Fibroblast of pulmonary artery (primary cell): ENCODE results near the gene OLIG2.

Source experiments
- DNase-seq: peaks from one replicate; pipeline ENCODE4 v3.0.0-alpha.2; 2010; ENCODE audit warnings: low read depth
- H3K4me3 ChIP-seq: replicated peaks from 2 replicates; pipeline ENCODE4 v1.5.1; 2011; ENCODE audit warnings: low read depth, mild to moderate bottlenecking, control low read depth, low read length, moderate library complexity
- TF ChIP-seq, protein P1 (sequence below): IDR thresholded peaks from 2 replicates; pipeline ENCODE4 v1.5.1; 2011; ENCODE audit warnings: mild to moderate bottlenecking, control low read depth, low read length, inconsistent platforms; ENCODE audit errors: missing control alignments

Gene OLIG2

DNA sequence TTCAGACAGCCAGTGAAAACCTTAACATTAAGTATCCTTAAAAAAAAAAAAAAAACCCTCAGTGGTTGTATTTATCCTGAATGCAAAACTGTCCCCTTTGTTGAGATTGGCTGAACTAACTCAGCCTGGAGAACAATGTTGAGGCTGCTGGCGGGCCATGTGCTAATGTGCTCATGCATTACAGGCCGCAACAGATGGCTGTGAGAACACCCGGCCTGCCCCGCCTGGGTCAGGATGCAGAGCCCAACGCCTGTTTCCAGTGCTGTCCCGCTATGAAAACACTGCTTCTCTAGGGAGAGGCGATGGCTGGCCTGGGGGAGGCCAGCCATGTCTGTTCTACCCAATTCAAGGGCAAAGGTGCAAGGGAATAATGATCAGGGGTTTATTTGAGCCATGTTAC, 13.8 kb downstream of the OLIG2 start:
- DNase-seq, result no peak
- H3K4me3 ChIP-seq, result no peak overlapping the region
- TF ChIP-seq, protein P1, sequence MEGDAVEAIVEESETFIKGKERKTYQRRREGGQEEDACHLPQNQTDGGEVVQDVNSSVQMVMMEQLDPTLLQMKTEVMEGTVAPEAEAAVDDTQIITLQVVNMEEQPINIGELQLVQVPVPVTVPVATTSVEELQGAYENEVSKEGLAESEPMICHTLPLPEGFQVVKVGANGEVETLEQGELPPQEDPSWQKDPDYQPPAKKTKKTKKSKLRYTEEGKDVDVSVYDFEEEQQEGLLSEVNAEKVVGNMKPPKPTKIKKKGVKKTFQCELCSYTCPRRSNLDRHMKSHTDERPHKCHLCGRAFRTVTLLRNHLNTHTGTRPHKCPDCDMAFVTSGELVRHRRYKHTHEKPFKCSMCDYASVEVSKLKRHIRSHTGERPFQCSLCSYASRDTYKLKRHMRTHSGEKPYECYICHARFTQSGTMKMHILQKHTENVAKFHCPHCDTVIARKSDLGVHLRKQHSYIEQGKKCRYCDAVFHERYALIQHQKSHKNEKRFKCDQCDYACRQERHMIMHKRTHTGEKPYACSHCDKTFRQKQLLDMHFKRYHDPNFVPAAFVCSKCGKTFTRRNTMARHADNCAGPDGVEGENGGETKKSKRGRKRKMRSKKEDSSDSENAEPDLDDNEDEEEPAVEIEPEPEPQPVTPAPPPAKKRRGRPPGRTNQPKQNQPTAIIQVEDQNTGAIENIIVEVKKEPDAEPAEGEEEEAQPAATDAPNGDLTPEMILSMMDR, result no peak

DNA sequence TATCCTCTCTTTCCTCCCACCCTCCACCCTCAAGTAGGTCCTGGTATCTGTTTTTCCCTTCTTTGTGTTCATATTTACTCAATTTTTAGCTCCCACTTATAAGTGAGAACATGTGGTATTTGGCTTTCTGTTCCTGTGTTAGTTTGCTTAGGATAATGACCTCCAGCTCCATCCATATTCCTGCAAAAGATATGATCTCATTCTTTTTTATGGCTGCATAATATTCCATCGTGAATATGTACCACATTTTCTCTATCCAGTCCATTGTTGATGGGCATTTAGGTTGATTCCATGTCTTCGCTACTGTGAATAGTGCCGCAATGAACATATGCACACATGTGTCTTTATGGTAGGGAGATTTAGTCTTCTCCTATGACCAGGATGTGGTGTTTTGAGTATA, 14.5 kb downstream of the OLIG2 start:
- DNase-seq, result no peak
- TF ChIP-seq, protein P1, result no peak
- H3K4me3 ChIP-seq, result no peak overlapping the region

DNA sequence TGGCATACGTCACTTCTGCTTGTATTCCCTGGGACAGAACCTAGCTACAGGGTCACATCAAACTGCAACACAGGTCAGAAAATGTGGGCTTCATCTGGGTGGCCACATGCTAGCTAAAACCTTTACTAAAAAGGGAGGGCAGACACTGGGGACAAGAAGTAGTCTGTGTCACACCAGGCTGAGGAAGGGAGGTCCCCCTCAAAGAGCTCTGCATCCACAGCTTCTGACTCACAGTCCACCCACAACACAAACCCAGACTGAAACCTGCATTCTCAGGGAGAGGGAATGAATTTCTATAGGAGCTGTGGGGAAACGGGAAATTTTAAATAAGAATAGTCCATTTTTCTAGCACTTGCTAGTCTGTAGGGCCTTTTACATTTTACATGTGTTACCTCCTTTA, 16.2 kb downstream of the OLIG2 start:
- TF ChIP-seq, protein P1, result no peak
- no peak for DNase-seq
- H3K4me3 ChIP-seq, result no peak overlapping the region

DNA sequence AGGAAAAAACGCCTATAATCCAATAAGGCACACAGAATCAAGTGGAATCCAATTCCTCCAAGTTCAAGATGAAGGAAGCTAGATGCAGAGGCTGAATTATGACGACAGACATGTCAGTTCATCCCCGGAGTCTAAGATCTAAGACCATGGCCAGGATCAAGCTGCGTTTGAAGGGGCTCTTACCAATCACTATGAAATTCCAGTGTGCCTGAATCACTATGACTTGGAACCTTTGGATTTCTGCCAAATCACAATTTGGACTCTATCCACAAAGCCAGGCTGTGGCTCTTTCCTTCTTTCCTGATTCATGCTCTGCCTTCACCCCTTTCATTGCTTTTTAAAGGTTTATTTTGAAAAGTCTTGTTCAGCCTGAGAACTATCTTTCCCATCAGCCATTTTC, 17.1 kb downstream of the OLIG2 start:
- no peak overlapping the region for H3K4me3 ChIP-seq
- peak; percentile 90 for DNase-seq
- TF ChIP-seq, protein P1, result no peak

DNA sequence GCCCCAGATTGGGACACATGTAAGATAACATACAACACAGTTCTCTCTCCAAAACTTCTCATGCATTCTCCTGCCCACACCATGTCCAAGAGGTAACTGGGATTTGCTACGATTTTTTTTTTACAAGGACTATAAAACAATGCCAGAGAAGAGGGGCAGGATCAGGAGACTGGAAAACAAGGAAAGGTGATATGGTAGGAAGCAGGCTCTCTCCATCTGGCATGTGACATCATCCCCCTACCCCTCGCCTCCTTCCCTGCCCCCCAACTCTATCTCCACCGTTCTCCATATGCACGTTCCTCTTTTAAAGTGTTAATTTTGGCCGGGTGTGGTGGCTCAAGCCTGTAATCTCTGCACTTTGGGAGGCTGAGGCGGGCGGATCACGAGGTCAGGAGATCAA, 20.7 kb downstream of the OLIG2 start:
- TF ChIP-seq, protein P1, result no peak
- no peak overlapping the region for H3K4me3 ChIP-seq
- no peak for DNase-seq

DNA sequence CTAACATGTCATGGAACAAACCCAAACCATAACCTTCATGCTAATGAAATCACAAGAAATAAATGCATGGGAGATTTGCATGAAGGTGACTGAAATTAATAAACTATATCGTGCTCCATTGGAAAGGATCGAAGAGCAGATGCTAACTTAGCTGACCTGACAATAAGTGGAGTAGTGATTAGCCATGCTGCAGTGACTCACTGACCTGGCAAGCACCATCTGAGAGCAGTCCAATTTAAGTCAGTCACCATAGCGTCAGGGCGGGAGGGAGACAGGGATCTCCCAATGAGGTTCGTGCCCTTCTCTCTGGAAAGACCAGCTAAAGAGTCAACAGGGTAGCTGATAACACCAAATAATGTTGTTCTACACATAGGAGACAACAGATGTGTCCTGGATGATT, 21.5 kb downstream of the OLIG2 start:
- peak; percentile 42 for DNase-seq
- no peak overlapping the region for H3K4me3 ChIP-seq
- TF ChIP-seq, protein P1, result no peak

DNA sequence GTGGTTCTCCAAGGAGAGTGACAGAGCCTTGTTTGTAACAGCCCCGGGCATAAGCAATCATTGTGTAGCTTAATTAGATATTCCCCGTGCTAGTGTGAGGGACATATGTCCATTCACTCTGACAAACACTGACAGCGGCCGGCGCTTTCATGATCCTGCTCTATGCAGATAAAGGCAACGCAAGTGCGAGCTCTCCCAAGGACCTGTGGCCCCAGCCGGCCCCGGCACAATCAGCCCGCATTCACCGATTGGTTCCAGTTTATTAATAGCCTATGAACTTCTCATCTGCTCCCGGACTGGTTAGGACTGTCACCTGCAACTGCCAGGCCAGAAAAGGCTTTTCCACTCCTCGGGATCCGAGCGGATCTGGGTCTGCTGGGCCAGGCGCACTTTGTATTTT, 26.2 kb downstream of the OLIG2 start:
- TF ChIP-seq, protein P1, result no peak
- DNase-seq, result no peak
- H3K4me3 ChIP-seq, result no peak overlapping the region
